Stimulated activated CD4-positive, alpha-beta T cell treated with anti-CD3 and anti-CD28 coated beads, TNF-alpha, amount 100 ng/mL, for 4 hours (primary cell): ENCODE results near the gene RNU7-1.

Experiments
- DNase-seq, 3 experiments: peaks; one replicate each; pipeline ENCODE4 v3.0.0-alpha.2; 2020; ENCODE audit warnings: low read depth in 3 of 3

Gene RNU7-1

DNA sequence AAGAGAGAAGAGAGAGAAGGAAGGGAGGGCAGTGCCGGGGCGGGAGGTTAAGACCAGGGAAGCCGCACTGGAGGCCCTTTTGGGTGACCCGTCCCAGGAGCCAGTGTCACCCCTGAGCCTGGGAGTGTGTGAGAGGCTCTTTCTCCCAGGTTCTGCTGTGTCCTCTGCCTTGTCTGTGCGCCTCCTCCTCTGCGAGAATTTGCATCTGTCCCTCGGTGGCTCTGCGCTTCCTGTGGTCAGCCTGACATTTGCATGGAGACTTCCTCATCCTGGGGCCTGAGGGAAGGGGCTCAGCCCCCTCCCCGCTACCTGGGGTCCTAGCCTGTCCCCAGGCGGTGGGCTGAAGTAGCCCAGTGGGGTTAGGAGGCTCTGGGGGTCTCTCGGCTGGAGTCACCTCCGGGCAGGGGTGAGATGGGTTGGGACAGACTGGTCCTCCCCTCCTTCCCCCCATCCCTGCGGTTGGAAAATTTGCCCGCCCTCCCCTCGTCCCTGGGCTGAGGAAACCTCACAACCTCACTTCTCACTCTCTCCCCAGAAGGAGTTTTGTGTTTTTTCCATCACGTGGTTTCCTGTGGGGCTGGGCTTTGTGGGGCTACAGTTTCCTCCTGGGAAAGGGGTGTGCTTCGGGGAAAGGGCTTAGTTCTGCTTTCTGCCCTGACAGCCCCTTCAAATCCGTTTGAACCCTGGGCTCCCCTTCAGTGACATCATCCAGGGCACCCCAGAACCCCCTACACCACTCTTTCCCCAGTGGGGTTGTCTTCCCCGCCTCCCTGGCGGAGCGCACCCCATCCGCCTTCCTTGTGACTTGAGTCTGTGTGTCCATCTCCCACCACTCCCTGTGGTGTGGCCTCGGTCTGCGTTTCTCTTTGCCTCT is 10.1 kb downstream of the RNU7-1 start:
- DNase-seq: peak in 2 of 3 experiments; percentile 77 to 82

DNA sequence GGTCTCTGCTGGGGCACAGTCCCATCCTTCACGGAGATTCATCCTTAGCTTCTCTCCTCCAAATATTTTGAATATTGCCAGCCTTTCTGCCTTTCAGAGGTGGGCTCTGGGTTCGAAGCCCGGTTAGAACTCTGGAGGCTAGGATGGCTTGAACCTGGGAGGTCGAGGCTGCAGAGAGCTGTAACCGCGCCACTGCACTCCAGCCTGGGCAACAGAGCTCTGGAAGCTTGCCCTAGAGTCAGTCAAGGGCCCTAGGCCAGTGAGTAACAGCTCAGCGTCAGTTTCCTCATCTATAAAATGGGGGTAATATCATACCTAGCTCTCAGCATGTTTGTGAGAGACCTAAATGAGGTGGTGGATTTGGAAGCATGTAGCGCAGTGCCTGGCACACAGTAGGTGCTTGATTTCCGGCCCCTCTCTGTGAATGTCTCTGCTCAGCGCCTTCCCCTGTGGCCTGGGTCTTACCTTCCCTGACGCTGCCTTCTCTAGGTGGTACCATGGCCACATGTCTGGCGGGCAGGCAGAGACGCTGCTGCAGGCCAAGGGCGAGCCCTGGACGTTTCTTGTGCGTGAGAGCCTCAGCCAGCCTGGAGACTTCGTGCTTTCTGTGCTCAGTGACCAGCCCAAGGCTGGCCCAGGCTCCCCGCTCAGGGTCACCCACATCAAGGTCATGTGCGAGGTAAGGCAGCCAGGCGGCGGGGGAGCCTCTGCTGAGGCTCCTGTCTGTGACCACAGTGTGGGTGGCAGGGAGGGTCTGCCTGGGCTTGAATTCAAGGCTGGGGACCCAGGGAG is 10.9 kb downstream of the RNU7-1 start:
- no peak for DNase-seq

GRCh38 chr12:6955108-6956020 is 11.7 kb downstream of the RNU7-1 start:
- DNase-seq: no peak

DNA sequence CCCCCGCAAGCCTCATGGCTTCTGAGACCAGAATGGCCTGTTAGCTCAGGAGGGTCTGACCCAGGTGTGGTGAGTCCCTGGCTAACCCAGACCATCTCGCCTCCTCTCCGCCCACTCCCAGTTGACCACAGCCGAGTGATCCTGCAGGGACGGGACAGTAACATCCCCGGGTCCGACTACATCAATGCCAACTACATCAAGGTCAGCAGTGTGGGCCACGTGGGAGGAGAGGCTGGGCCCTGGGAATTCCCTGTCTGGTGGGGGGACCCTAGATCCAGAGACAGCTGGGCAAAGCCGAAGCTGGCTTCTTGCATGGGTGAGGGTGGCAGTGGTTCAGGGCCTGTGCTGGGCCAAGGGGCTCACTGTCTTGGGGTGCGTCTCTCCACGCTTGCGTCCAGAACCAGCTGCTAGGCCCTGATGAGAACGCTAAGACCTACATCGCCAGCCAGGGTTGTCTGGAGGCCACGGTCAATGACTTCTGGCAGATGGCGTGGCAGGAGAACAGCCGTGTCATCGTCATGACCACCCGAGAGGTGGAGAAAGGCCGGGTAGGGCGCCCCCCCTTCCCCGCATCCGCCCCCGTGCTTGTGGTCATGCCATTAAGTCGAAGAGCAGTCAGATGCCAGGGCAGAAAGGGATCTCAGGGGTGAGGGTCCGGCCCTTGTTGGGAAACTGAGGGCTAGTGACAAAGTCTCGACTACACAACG is 12.6 kb downstream of the RNU7-1 start:
- DNase-seq: no peak

GRCh38 chr12:6957151-6957701 is 13.6 kb downstream of the RNU7-1 start:
- DNase-seq: no peak

- DNase-seq: no peak
Observed at GRCh38 chr12:6957741-6958608, 14.4 kb downstream of the RNU7-1 start.

GRCh38 chr12:6958609-6959057 is 15.0 kb downstream of the RNU7-1 start:
- DNase-seq: no peak

DNA sequence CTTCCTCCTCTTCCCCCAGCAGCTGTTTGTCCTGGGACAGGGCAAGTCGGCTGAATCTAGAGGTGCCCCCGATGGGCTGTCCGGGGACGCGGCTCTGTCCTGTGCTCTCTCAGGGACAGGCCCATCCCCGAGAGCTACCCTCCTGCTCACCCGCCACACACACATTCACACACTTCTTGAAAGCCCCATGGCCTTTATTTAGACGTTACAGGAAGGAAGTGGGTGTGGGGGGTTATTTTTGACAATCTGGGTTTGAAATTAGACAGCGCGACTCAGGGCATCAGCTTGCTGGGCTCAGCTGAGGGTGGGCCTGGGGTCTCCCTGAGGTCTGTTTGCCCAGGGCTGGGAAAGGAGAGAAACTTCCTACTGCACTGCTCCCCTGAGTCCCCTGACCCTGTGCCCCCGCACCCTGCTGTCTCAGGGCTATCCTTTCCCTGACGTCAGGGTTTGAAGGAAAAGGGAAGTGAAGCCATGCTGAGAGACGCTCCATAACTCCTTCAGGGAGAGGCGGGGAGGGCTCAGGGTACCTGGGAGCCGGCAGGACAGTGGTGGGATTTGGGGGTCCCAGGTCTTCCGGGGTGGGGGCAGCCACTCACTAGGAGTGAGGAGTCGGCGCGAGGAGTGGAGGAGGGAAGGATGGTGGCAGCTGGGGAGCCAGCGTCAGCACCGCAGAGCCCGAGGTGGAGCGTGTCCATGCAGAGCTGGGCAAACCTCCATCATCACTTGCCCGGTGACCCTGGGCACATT is 15.6 kb downstream of the RNU7-1 start:
- peak in 1 of 3 experiments; percentile 49 for DNase-seq

- no peak for DNase-seq
Observed at GRCh38 chr12:6959805-6960592, 16.4 kb downstream of the RNU7-1 start.

DNA sequence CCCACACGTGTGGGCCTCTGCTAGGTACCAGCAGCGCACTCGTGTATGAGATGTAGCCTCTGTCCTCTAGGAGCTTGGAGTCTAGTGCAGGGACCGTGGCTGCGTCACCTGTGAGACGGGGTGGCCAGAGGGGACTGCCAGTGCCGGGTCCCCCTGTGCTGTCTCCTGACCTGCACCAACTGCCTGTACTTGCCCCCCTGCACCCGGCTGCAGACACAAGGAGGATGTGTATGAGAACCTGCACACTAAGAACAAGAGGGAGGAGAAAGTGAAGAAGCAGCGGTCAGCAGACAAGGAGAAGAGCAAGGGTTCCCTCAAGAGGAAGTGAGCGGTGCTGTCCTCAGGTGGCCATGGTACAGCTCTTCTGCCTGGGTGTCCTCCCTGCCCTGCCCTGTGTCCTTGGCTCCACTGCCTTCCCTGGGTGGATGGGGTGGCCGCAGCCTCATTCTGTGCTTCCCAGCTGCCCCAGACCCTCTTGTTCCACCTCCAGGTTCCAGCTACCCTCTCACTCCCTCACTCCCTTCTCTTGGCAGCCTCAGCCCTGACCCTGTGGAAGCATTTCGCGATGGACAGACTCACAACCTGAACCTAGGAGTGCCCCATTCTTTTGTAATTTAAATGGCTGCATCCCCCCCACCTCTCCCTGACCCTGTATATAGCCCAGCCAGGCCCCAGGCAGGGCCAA is 17.1 kb downstream of the RNU7-1 start:
- DNase-seq: no peak

DNA sequence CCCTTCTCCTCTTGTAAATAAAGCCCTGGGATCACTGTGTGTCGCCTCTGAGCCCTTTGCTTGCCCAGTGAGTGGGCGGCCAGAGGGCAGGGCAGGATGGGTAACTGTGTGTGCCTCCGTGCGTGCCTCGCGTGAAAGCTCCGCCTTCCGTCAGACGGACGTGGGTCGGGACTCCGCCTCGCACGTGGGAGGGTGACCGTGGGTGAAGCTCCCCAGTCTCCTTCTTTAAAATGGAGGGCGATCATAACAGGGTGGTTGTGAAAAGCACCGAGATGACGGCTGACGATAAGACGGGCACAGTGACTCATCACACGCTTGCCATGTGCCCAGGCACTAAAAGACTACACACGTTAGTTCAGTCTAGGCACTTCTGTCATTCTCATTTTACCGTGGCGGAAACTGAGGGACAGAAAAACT is 17.7 kb downstream of the RNU7-1 start:
- DNase-seq: peak; percentile 88 to 96 (median 96)

GRCh38 chr12:6961695-6962284 is 18.2 kb downstream of the RNU7-1 start:
- DNase-seq: no peak

DNA sequence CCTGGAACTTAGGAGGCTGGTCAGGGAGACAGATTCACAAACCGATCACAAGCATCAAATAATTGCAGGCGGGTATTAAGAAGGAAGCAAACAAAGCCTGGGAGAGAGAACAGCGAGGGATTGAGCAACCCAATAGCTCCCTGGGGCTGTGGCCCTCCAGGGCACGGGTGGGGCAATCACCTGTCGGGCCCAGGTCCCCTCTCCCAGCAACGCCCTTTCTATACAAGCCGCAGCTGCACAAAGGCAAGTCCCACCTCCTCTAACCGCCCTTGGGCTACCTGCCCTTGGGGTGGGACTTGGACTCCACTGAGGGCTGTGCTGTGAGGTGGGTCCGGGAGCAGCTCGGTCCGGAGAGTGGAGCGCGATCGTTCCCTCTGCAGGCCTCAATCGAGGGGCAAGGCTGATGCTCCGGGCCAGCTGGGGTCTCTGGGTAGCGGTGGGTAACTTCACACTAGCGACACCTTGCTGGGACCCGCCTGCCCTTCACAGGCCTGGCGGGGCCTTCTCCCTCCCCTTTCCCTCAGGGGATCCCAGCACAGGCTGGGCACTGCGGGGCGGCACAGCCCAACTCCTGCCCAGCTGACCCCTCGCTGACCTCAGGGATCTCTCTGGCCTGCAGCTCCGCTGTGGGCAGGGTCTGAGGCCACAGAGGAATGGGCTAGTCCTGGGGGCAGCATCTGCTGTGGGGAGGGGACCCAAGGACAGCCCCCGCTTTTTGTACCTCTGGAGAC is 18.8 kb downstream of the RNU7-1 start:
- no peak for DNase-seq

GRCh38 chr12:6963016-6963731 is 19.6 kb downstream of the RNU7-1 start:
- DNase-seq: no peak

- no peak for DNase-seq
Observed at GRCh38 chr12:6963791-6964413, 20.3 kb downstream of the RNU7-1 start.
